HepG2 (cell line): ENCODE data around the gene TUBB3. TPM values are rescaled to one million over a fixed set of nuclear protein-coding genes. Genes with fewer than 3 reads are reported as not detected.
A peak's percentile ranks its signal among the peaks of the same experiment; 100 is the strongest.

ENCODE experiments used
- AHDC1 ChIP-seq: sonication (generic); formaldehyde crosslinking; IDR thresholded peaks from 2 replicates; pipeline ENCODE4 v1.5.1; 2020; ENCODE audit warnings: mild to moderate bottlenecking, missing genetic modification reagents, borderline replicate concordance
- ARID4A ChIP-seq: sonication (generic); formaldehyde crosslinking; IDR thresholded peaks from 2 replicates; pipeline ENCODE4 v1.5.0; 2020; ENCODE audit warnings: mild to moderate bottlenecking, missing genetic modification reagents, borderline replicate concordance
- ATF6 ChIP-seq: sonication (generic); formaldehyde crosslinking; conservative IDR thresholded peaks from 2 replicates; pipeline ENCODE4 v1.4.0; 2020; ENCODE audit warnings: missing genetic modification reagents
- CEBPB ChIP-seq: IDR thresholded peaks from 2 replicates; pipeline ENCODE4 v1.6.1; 2011; ENCODE audit warnings: low read depth, low read length, improper control_type of control experiment, borderline replicate concordance
- FOXJ3 ChIP-seq: sonication (generic); formaldehyde crosslinking; IDR thresholded peaks from 2 replicates; pipeline ENCODE4 v1.4.0; 2020; ENCODE audit warnings: missing genetic modification reagents, mild to moderate bottlenecking, borderline replicate concordance
- HOXD1 ChIP-seq: sonication (generic); formaldehyde crosslinking; IDR thresholded peaks from 2 replicates; pipeline ENCODE4 v1.5.0; 2020; ENCODE audit warnings: missing genetic modification reagents
- LBX2 ChIP-seq: sonication (generic); formaldehyde crosslinking; IDR thresholded peaks from 2 replicates; pipeline ENCODE4 v1.5.0; 2020; ENCODE audit warnings: missing genetic modification reagents, mild to moderate bottlenecking, borderline replicate concordance
- PATZ1 ChIP-seq: sonication (generic); formaldehyde crosslinking; IDR thresholded peaks from 2 replicates; pipeline ENCODE4 v1.4.0; 2020; ENCODE audit warnings: missing genetic modification reagents
- TFDP2 ChIP-seq: sonication (generic); formaldehyde crosslinking; IDR thresholded peaks from 2 replicates; pipeline ENCODE4 v1.4.0; 2020; ENCODE audit warnings: missing genetic modification reagents
- ZNF792 ChIP-seq: IDR thresholded peaks from 2 replicates; pipeline ENCODE4 v1.6.1; 2016
- polyA plus RNA-seq, 8 experiments: library from polyadenylated mRNA; depleted of rRNA in 3 of 8; stranded (reverse) in 7 of 8; unstranded in 1 of 8; fragments of >200 nt; fragmentation: Illumina TruSeq in 4 of 8; extraction: Trizol in 4 of 8; gene quantifications; 2 replicates each; pipeline versions ENCODE4 v1.2.1 to v1.2.3, GENCODE V29; 2011 to 2016; ENCODE audit warnings: low read depth in 4 of 8, missing spikeins in 1 of 8, mixed read lengths in 1 of 8; ENCODE audit not compliant: insufficient read depth in 1 of 8
- total RNA-seq, 5 experiments: library from RNA; depleted of rRNA; stranded (reverse); fragments of >200 nt; fragmentation: Illumina TruSeq; extraction: Trizol; gene quantifications; 2 replicates each; pipeline ENCODE4 v1.2.3, GENCODE V29; 2016; ENCODE audit warnings: low read depth in 1 of 5

The TUBB3 gene
- total and polyA plus RNA-seq, 2 of the 13 experiments (the other 11 are each of a cell fraction or from before 2014, with no cell fraction given), result 110 to 185 TPM

GRCh38 chr16:89972244-89973234, 49.4 kb downstream of the TUBB3 start (continued):
- peak; percentile 98 for TF ChIP-seq ARID4A (CRISPR knock-in tag)
- peak; percentile 94 for TF ChIP-seq HOXD1 (CRISPR knock-in tag)
- no peak for TF ChIP-seq FOXJ3
- peak; percentile 62; the same call in 1 of the 2 replicates for TF ChIP-seq ZNF792
- peak; percentile 75; the same call in 1 of the 2 replicates for TF ChIP-seq LBX2 (CRISPR knock-in tag)
- peak; percentile 48; the same call in 1 of the 2 replicates for TF ChIP-seq ATF6 (CRISPR knock-in tag)
- TF ChIP-seq AHDC1, result no peak
- peak; percentile 91 for TF ChIP-seq TFDP2 (CRISPR knock-in tag)
- no peak for TF ChIP-seq CEBPB
- TF ChIP-seq PATZ1 (CRISPR knock-in tag), result peak; percentile 72
